Hepatocyte (in vitro differentiated cells): ENCODE results near the gene SEPHS2. TPM values are rescaled to one million over a fixed set of nuclear protein-coding genes. Genes with fewer than 3 reads are reported as not detected.

Source experiments
- DNase-seq: peaks from one replicate; pipeline ENCODE4 v3.0.0-alpha.2; 2016; ENCODE audit warnings: low spot score
- H2AFZ ChIP-seq: fragments of 200-600 bp; sonication (generic); 2 replicates; pipeline ENCODE4 v1.6.0; 2016; ENCODE audit warnings: antibody characterized with exemption, mild to moderate bottlenecking
- H3K27ac ChIP-seq: fragments of 200-600 bp; sonication (generic); 2 replicates; pipeline ENCODE4 v1.5.1; 2016; ENCODE audit warnings: mild to moderate bottlenecking
- H3K27me3 ChIP-seq: fragments of 200-600 bp; sonication (generic); 2 replicates; pipeline ENCODE4 v1.6.1; 2016
- H3K36me3 ChIP-seq: fragments of 200-600 bp; sonication (generic); replicated peaks from 2 replicates; pipeline ENCODE4 v1.5.1; 2016; ENCODE audit warnings: low read depth; ENCODE audit not compliant: insufficient read depth
- H3K4me1 ChIP-seq: fragments of 200-600 bp; sonication (generic); 2 replicates; pipeline ENCODE4 v1.5.1; 2016; ENCODE audit warnings: mild to moderate bottlenecking, moderate library complexity; ENCODE audit not compliant: insufficient read depth
- H3K4me2 ChIP-seq: fragments of 200-600 bp; sonication (generic); 2 replicates; pipeline ENCODE4 v1.6.0; 2016
- H3K4me3 ChIP-seq: fragments of 200-600 bp; sonication (generic); 2 replicates; pipeline ENCODE4 v1.5.1; 2016; ENCODE audit warnings: mild to moderate bottlenecking
- H3K79me2 ChIP-seq: fragments of 200-600 bp; sonication (generic); 2 replicates; pipeline ENCODE4 v1.6.0; 2017; ENCODE audit warnings: mild to moderate bottlenecking
- H3K9me2 ChIP-seq: fragments of 200-600 bp; sonication (generic); replicated peaks from 2 replicates; pipeline ENCODE4 v1.6.0; 2017; ENCODE audit warnings: mild to moderate bottlenecking; ENCODE audit not compliant: insufficient read depth
- H3K9me3 ChIP-seq: fragments of 200-600 bp; sonication (generic); 2 replicates; pipeline ENCODE4 v1.5.1; 2016; ENCODE audit warnings: low read depth, mild to moderate bottlenecking
- H4K20me1 ChIP-seq: fragments of 200-600 bp; sonication (generic); 2 replicates; pipeline ENCODE4 v1.6.0; 2016; ENCODE audit warnings: mild to moderate bottlenecking; ENCODE audit not compliant: insufficient read depth, poor library complexity, severe bottlenecking
- CTCF ChIP-seq: fragments of 200-600 bp; sonication (generic); IDR thresholded peaks from 2 replicates; pipeline ENCODE4 v1.5.1; 2016; ENCODE audit warnings: antibody characterized with exemption, mild to moderate bottlenecking; ENCODE audit not compliant: poor library complexity
- EZH2 ChIP-seq: fragments of 200-600 bp; sonication (generic); IDR thresholded peaks from 2 replicates; pipeline ENCODE4 v1.6.1; 2016; ENCODE audit warnings: antibody characterized with exemption, mild to moderate bottlenecking, borderline replicate concordance
- EZH2phosphoT487 ChIP-seq: fragments of 200-600 bp; sonication (generic); IDR thresholded peaks from one replicate; pipeline ENCODE4 v1.6.1; 2018; ENCODE audit warnings: antibody characterized with exemption, mild to moderate bottlenecking, low read depth, moderate library complexity; ENCODE audit not compliant: unreplicated experiment, severe bottlenecking
- WGBS: methylation state at CpG from one replicate; pipeline ENCODE4 v1.1.6; 2016; ENCODE audit warnings: low lambda C conversion rate; ENCODE audit errors: missing lambda C conversion rate; 5-methylcytosine and 5-hydroxymethylcytosine counted together
- polyA plus RNA-seq: library from polyadenylated mRNA; unstranded; fragments of >200 nt; fragmentation: Nextera tagmentation; extraction: Ambion mirVana; gene quantifications from 2 replicates; pipeline ENCODE4 v1.2.1, GENCODE V29; 2016
- total RNA-seq: library from RNA; depleted of rRNA; stranded (reverse); fragments of >200 nt; gene quantifications from 2 replicates; pipeline ENCODE4 v1.2.3, GENCODE V29; 2014

SEPHS2 gene
- total and polyA plus RNA-seq, 2 experiments from 2014 or later = 36.1 to 81.0 TPM

GRCh38 chr16:30444231-30445148, 1.2 kb downstream of the SEPHS2 start:
- peaks cover 19% of the 10 kb centered on the region for H3K4me1 ChIP-seq

GRCh38 chr16:30443631-30444030, 2.0 kb downstream of the SEPHS2 start:
- H2AFZ ChIP-seq = no peak overlapping the region
- no peaks in the 10 kb centered on the region for H3K9me2 ChIP-seq
- peak overlapping the region; percentile 95 for H3K4me2 ChIP-seq
- 90% methylated on average over 2 of the region's 2 CpGs for WGBS
- DNase-seq = no peak
- peaks cover 4% of the 10 kb centered on the region for H3K36me3 ChIP-seq
- TF ChIP-seq EZH2phosphoT487 = no peak
- no peak for TF ChIP-seq EZH2
- TF ChIP-seq CTCF = no peak
- peaks cover 16% of the 10 kb centered on the region for H3K79me2 ChIP-seq
- peaks cover 19% of the 10 kb centered on the region for H3K4me1 ChIP-seq
- peaks cover 14% of the 10 kb centered on the region for H3K9me3 ChIP-seq
- no peaks in the 10 kb centered on the region for H3K27me3 ChIP-seq
- H4K20me1 ChIP-seq = no peaks in the 10 kb centered on the region
- no peak overlapping the region for H3K27ac ChIP-seq
- H3K4me3 ChIP-seq = no peak overlapping the region

More at GRCh38 chr16:30444231-30445148, 1.2 kb downstream of the SEPHS2 start:
- peaks cover 14% of the 10 kb centered on the region for H3K9me3 ChIP-seq
- TF ChIP-seq EZH2 = no peak
- no peak for TF ChIP-seq EZH2phosphoT487
- no peak for TF ChIP-seq CTCF
- H3K36me3 ChIP-seq = peaks cover 4% of the 10 kb centered on the region
- 96% methylated on average over 29 of the region's 29 CpGs for WGBS
- peak overlapping the region; percentile 95 for H3K4me2 ChIP-seq
- H3K27ac ChIP-seq = peak overlapping the region; percentile 96
- H3K27me3 ChIP-seq = no peaks in the 10 kb centered on the region
- peaks cover 16% of the 10 kb centered on the region for H3K79me2 ChIP-seq
- no peaks in the 10 kb centered on the region for H3K9me2 ChIP-seq
- H4K20me1 ChIP-seq = no peaks in the 10 kb centered on the region
- DNase-seq = no peak
- peak overlapping the region; percentile 69 for H2AFZ ChIP-seq
- peak overlapping the region; percentile 73 for H3K4me3 ChIP-seq

- H3K27ac ChIP-seq = no peak overlapping the region
- H2AFZ ChIP-seq = no peak overlapping the region
- 90% methylated on average over 6 of the region's 6 CpGs for WGBS
- no peak overlapping the region for H3K4me3 ChIP-seq
- H3K79me2 ChIP-seq = peaks cover 13% of the 10 kb centered on the region
- DNase-seq = no peak
- H3K9me2 ChIP-seq = no peaks in the 10 kb centered on the region
- no peaks in the 10 kb centered on the region for H4K20me1 ChIP-seq
- H3K4me1 ChIP-seq = peaks cover 7% of the 10 kb centered on the region
- H3K4me2 ChIP-seq = no peak overlapping the region
- no peaks in the 10 kb centered on the region for H3K27me3 ChIP-seq
- H3K9me3 ChIP-seq = peaks cover 14% of the 10 kb centered on the region
- no peak for TF ChIP-seq EZH2
- no peak for TF ChIP-seq EZH2phosphoT487
- no peak for TF ChIP-seq CTCF
- peaks cover 4% of the 10 kb centered on the region for H3K36me3 ChIP-seq
These were observed 5.8 kb downstream of the SEPHS2 start for GRCh38 chr16:30439720-30440348.
